Left cardiac atrium (tissue), 4 donors: ENCODE results near the gene ZNF205. TPM values are rescaled to one million over a fixed set of nuclear protein-coding genes. Genes with fewer than 3 reads are reported as not detected.

ENCODE experiments used
- ATAC-seq, 2 donors: fragments of 200-7000 bp; cut with Tn5 transposase; one replicate each; pipeline ENCODE4 v1.9.1; 2020; ENCODE audit warnings: mild to moderate bottlenecking in 2 of 2, moderate library complexity in 2 of 2
- DNase-seq: peaks from one replicate; pipeline ENCODE4 v3.0.0-alpha.2; 2020
- intact Hi-C, 2 donors: fragments of 100-400 bp; cut with DNase I; formaldehyde crosslinking; loops; one replicate each; pipeline versions ENCODE4 v1.14.1 to v1.15.1; 2022 to 2023
- total RNA-seq, 2 donors: library from RNA; stranded (reverse); fragmentation: NEBNext Ultra II Directional; extraction: Animal tissue kit (Norgen Biotek cat#: 25700); gene quantifications; one replicate each; pipeline ENCODE4 v1.2.1, GENCODE V29; 2021
- donor health status: DM: no; HTN: yes; CAD: no.
- donor health status: DM: no; HTN: yes; CAD: no; lungs with severe emphysema.
- donor health status: DM: yes; HTN: yes; CAD: no.
- donor health status: Dilated cardiomyopathy.

ZNF205 gene
- total RNA-seq, 2 donors from 2014 or later = 7.0 to 7.2 TPM

- DNase-seq (no peak), ATAC-seq (no peak)
- intact Hi-C loops = no loop called here
Observed at GRCh38 chr16:3098459-3099394, 13.7 kb upstream of the ZNF205 start, which contains the start of gene ZSCAN10. Gene ZSCAN10, minus strand, starts transcription at chr16:3099294. Its CDS starts 6,357 bp downstream, at chr16:3092937.

DNA sequence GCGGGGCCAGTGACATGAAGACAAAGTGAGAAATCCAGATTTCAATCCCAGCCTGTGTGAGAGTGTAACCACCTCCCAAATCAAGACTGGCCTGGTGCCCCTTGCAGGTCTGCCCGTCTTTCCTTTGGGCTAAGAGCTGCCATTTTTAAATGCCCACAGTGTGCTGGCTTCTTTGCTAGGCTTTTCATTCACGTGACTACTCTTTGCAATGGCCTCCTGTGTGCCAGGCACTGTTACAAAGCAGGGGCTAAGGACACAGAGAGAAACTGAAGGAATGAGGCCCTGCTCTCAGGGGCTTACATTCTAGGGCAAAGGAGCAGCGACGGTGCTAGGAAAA lies 13.0 kb upstream of the ZNF205 start:
- ATAC-seq = no peak

DNA sequence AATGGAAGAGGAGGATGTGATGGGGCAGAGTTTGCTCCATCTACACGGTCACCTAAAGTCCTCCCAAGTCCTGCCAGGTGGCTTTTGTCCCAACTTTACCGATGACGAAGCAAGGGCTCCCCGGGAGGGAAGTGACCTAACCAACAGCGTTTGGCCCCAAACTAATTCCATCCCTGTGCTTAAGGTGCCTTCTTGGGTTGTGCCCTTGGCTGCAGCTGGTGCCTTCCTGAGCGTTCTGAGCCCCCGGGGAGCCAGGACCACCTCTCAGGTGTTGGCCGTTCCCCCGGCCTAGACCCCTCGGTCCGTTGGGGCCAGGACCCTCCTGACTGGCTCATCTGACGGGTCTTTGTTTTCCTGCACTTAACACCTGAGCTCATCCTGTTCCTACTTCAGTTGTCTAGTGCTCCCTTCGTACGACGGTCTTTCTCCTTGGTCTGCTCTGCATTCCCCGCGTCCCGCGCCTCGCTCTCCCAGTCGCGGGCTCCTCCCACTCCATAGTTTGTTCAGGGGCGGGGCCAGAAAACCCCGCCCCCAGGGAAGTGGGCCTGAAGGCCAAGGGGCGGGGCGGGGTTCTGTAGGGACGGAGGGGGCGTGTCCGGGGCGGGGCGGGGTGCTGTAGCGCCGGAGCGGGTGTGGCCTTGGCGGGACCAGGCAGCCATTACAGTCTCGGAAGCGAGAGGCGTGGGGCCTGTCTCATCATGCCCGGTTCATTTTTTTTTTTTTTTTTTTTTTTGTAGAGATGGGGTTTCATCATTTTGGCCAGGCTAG lies 12.5 kb upstream of the ZNF205 start:
- peak; percentile 92 to 96 for ATAC-seq
- intact Hi-C loops = loop anchor here in 1 of 2 donors (10.0 kb wide), 1 partner anchor 45 kb away; no protein-coding TSS in a partner anchor
- peak; percentile 93 for DNase-seq

More for the DNA sequence above, 13.0 kb upstream of the ZNF205 start:
- no peak for DNase-seq
- intact Hi-C loops = no loop called here

DNA sequence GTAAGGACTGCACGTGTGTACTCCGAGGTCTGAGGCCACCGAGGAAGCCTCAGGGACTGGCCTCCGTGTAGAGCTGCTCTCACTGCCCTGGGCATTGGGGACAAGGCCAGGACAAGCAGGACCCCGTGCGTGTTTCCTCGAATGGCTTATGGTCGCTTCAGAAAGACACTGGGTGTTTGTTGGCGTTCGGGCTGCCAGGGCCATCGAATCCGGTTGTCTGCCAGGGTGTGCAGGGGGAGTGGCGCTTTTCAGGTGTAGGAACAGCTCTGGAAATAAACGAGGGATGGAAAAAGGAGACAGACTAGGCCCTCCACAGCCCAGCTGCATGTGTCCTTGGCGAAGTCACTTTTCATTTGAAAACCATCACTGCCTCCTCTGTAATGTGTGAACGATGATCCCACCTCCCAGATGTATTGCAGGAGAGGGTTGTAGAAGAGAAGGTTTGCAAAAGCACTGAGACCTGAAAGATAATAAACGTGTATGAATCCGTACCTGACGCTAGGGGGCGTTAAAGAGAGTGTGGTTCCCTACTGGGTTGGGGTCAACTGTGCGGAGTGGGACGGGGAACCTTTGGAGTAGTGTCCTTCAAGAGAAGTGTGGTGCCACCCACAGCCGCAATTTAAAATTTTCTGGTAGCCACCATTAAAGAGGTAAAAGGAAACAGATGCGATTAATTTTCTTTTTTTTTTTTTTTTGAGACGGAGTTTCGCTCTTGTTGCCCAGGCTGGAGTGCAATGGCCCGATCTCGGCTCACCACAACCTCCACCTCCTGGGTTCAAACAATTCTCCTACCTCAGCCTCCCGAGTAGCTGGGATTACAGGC lies 11.2 kb upstream of the ZNF205 start:
- intact Hi-C loops = loop anchor here in 1 of 2 donors (10.0 kb wide), 1 partner anchor 46 kb away; no protein-coding TSS in a partner anchor
- no peak for ATAC-seq
- no peak for DNase-seq

DNA sequence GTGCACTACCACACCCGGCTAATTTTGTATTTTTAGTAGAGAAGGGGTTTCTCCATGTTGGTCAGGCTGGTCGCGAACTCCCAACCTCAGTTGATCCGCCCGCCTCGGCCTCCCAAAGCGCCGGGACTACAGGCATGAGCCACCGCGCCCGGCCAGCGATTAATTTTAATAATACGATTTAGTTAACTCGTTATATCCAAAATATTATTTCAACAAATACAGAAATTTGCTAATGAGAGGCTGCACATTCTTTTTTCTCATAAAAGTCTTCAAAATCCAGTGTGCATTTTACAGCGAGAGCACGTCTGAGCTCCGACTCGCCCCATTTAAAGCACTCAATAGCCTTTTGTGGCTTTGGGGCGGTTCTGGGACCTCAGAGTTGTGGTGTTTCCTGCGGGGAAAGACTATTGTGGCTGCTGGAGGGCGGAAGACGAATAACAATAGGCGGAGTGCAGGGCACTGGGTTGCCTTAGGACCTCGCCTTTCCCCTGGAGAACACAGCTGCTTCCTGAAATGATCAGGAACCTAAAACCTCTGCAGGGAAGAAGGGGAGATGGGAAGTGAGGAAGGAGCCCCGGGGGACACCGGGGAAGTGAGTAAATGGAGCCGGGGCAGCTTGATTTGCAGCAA lies 10.4 kb upstream of the ZNF205 start:
- peak in 1 of 2 donors; percentile 20 for ATAC-seq
- intact Hi-C loops = loop anchor here in 1 of 2 donors (10.0 kb wide), 1 partner anchor 47 kb away; no protein-coding TSS in a partner anchor
- peak; percentile 57 for DNase-seq

DNA sequence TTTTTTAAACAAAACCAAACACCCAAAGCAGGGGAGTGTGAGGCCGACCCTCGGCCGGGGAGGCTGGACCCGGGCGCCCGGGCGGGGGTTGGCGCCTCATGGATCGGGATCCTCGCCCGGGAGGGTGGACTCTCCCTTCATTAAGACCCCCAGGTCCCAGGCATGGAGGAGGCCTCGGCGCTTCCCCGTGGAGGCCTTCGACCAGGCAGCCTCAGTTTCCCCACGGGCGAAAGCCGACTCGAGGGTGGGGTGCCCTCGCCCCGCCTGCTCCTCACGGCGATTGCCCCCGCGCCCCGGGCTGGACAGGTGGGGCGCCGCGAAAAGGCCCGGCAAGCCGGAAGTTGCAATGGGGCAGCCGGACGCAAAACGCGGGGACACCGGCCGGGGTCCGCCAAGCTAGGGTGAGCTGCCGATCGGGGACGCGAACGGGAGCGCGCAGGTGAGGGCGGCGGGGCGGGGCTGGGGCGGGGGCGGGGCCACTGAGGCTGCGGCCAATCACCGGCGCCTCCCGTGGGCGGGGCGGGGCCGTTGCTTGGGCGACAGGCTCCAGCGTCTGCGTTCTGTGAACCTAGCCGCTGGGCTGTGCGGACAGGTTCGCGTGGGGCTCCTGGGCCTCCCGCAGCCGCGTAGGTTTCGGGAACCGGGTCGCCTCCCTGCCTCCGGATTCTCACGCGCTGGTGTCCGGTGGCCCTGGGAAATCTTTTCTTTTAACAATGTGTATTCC lies 6.0 kb upstream of the ZNF205 start:
- intact Hi-C loops = loop anchor here in 1 of 2 donors (10.0 kb wide), 1 partner anchor 52 kb away; no protein-coding TSS in a partner anchor
- ATAC-seq (peak; percentile 97), DNase-seq (peak; percentile 92)

- intact Hi-C loops = no loop called here
- DNase-seq (no peak), ATAC-seq (peak; percentile 34 to 54)
Observed at GRCh38 chr16:3112881-3113574, 642 bp downstream of the ZNF205 start.

- DNase-seq (no peak), ATAC-seq (no peak)
- intact Hi-C loops = no loop called here
Observed at GRCh38 chr16:3113765-3114479, 1.5 kb downstream of the ZNF205 start.

GRCh38 chr16:3115003-3115402 lies 2.6 kb downstream of the ZNF205 start:
- intact Hi-C loops = no loop called here
- ATAC-seq (no peak), DNase-seq (no peak)

DNA sequence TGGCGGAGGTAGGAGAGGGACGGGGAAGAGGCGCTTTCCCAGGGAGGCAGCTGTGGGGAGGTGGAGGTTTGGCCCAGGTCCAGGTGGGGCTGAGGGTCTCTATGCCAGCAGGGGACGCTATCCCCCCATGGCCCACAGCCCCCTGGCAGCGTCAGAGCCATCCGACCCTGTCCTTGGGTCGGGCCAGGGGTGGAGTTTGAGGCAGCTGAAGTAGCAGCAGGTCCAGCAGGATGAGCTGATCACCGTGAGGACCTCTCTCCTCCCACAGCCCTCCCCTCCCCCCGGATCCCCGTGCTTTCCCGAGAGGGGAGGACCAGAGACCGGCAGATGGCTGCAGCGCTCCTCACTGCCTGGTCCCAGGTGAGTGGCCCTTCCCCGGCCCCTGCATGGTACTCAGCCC lies 3.2 kb downstream of the ZNF205 start:
- intact Hi-C loops = no loop called here
- ATAC-seq (no peak), DNase-seq (no peak)

- intact Hi-C loops = no loop called here
- no peak for ATAC-seq
- no peak for DNase-seq
Observed at GRCh38 chr16:3118204-3118790, 5.9 kb downstream of the ZNF205 start.

GRCh38 chr16:3118846-3119245 lies 6.5 kb downstream of the ZNF205 start:
- ATAC-seq = no peak
- DNase-seq = no peak
- intact Hi-C loops = no loop called here

DNA sequence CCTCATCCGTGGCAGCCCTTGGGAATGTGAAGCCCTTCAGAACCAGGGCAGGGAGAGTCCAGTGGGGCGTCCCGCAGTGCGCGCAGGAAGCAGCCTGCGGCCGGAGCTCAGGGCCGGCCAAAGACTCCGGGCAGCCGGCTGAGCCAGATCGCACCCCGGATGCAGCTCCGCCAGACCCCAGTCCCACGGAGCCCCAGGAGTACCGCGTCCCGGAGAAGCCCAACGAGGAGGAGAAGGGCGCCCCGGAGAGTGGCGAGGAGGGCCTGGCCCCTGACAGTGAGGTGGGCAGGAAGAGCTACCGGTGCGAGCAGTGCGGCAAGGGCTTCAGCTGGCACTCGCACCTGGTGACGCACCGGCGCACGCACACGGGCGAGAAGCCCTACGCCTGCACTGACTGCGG lies 6.9 kb downstream of the ZNF205 start:
- DNase-seq (no peak), ATAC-seq (no peak)
- intact Hi-C loops = no loop called here

GRCh38 chr16:3119701-3120408 lies 7.5 kb downstream of the ZNF205 start:
- no peak for ATAC-seq
- no peak for DNase-seq

DNA sequence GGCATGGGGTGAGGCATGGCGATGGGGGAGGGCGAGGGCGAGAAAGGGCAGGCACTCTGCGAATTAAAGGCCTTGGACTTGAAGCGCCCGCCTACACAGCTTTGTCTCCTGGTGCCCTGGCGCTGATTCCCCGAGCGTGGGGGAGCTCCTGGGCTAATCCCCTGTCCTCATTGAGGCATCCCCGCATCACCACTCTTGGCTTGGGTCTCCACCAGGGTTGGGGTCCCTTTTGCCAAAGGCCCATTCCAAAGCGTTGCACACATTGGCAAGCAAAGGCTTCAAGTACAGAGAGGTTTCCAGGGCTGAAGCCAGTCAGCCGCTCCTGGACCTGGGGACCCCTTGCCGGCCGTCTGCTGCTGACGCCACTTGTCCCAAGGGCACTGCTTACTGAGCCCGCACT lies 8.0 kb downstream of the ZNF205 start:
- no peak for DNase-seq
- ATAC-seq = no peak
- intact Hi-C loops = no loop called here

More at GRCh38 chr16:3119701-3120408, 7.5 kb downstream of the ZNF205 start:
- intact Hi-C loops = no loop called here
